ENCODE measurements around the gene RPRML. TPM values are rescaled to one million over a fixed set of nuclear protein-coding genes. Genes with fewer than 3 reads are reported as not detected.

Gene RPRML
- total and polyA plus RNA-seq, 4 donors = 0.06 TPM; not detected in 3

DNA sequence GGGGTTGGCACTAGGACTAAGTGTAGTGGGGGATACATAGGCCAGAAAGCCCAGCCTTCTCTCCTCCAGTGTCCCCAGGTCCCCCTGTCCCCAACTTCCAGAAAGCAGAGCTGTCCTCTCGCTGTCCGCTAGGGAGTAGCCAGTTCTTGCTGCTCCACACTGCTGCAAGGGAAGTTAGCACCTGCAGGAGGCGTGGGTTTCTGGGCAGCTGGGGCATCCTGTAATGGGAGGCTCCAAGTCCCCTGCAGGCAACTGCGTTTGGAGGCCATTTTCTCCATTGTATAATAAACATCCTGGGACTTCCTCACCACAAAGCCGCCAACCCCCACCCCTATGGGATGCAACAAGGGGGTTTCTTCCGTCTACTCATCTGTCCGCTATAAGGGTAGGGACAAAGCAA, 1.7 kb downstream of the RPRML start:
- Histone ChIP-seq H3K9ac (ENCODE audit: low read depth in 1 of 2, low read length in 2 of 2) (no peak overlapping the region), H3K27ac (ENCODE audit: low read depth in 1 of 2, low read length in 2 of 2) (no peak overlapping the region), H3K4me1 (ENCODE audit: control insufficient read depth in 4 of 4, insufficient read depth in 4 of 4, low read length in 3 of 4) (peaks cover 11 to 19% (median 16%) of the 10 kb centered on the region in 4 donors), H3K36me3 (ENCODE audit: control insufficient read depth in 4 of 4, insufficient read depth in 3 of 4, low read depth in 1 of 4, low read length in 3 of 4) (no peaks in the 10 kb centered on the region), H3K27me3 (ENCODE audit: control insufficient read depth in 4 of 4, insufficient read depth in 4 of 4, low read length in 3 of 4) (no peaks in the 10 kb centered on the region), H3K4me3 (ENCODE audit: low read depth in 1 of 3, low read length in 3 of 3) (no peak overlapping the region), H3K9me3 (ENCODE audit: control insufficient read depth in 4 of 4, low read length in 3 of 4) (no peaks in the 10 kb centered on the region)
- WGBS = 62% methylated on average over 7 of the region's 7 CpGs
- TF ChIP-seq FOXA1 (IDR thresholded peaks at IDR 0.05) (no peak), RAD21 (IDR thresholded peaks at IDR 0.05) (peak in 1 of 2 donors; percentile 63)
- TF ChIP-seq, protein P1, sequence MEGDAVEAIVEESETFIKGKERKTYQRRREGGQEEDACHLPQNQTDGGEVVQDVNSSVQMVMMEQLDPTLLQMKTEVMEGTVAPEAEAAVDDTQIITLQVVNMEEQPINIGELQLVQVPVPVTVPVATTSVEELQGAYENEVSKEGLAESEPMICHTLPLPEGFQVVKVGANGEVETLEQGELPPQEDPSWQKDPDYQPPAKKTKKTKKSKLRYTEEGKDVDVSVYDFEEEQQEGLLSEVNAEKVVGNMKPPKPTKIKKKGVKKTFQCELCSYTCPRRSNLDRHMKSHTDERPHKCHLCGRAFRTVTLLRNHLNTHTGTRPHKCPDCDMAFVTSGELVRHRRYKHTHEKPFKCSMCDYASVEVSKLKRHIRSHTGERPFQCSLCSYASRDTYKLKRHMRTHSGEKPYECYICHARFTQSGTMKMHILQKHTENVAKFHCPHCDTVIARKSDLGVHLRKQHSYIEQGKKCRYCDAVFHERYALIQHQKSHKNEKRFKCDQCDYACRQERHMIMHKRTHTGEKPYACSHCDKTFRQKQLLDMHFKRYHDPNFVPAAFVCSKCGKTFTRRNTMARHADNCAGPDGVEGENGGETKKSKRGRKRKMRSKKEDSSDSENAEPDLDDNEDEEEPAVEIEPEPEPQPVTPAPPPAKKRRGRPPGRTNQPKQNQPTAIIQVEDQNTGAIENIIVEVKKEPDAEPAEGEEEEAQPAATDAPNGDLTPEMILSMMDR (IDR thresholded peaks at IDR 0.05; ENCODE audit: low read depth, low read length, missing input control) = peak; percentile 15
- DNase-seq (ENCODE audit: low spot score) = no peak

DNA sequence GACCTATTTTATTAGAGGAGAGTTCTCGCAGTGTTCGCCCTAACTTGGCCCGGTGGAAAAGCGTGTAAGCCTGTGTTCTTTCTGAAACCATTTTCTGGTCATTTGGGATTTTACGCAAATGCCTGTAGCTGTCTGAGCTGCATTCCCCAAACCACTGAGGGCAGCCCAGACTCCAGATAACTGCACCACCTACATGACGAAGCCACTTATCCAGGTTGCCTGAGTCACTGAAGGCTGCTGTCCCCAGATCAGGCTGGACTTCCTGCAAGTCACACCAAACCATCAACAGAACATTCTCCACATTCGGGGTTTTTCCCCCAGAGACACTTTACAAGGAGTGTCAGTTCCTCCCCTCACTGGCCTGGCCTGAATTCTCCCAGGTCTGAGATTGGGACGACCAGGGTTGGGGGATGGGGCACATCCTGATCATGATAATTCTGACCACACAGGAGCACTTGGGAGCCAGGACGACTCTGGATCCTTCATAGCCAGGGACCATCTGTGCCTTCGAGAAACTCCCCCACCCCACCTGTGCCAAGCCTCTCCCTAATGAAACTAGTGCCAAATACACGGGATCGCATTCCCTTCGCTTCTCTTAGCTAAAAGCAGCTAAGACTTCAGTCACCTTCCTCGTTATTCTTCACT, 2.3 kb downstream of the RPRML start:
- Histone ChIP-seq H3K9me3 (ENCODE audit: control insufficient read depth in 4 of 4, low read length in 3 of 4) (no peaks in the 10 kb centered on the region), H3K4me3 (ENCODE audit: low read depth in 1 of 3, low read length in 3 of 3) (no peak overlapping the region), H3K36me3 (ENCODE audit: control insufficient read depth in 4 of 4, insufficient read depth in 3 of 4, low read depth in 1 of 4, low read length in 3 of 4) (no peaks in the 10 kb centered on the region), H3K27ac (ENCODE audit: low read depth in 1 of 2, low read length in 2 of 2) (no peak overlapping the region), H3K9ac (ENCODE audit: low read depth in 1 of 2, low read length in 2 of 2) (no peak overlapping the region), H3K4me1 (ENCODE audit: control insufficient read depth in 4 of 4, insufficient read depth in 4 of 4, low read length in 3 of 4) (peaks cover 14 to 22% (median 17%) of the 10 kb centered on the region in 4 donors), H3K27me3 (ENCODE audit: control insufficient read depth in 4 of 4, insufficient read depth in 4 of 4, low read length in 3 of 4) (no peaks in the 10 kb centered on the region)
- no peak for TF ChIP-seq HNF4A (conservative IDR thresholded peaks at IDR 0.05)
- no peak for TF ChIP-seq YY1 (IDR thresholded peaks at IDR 0.05)
- TF ChIP-seq, protein P2, sequence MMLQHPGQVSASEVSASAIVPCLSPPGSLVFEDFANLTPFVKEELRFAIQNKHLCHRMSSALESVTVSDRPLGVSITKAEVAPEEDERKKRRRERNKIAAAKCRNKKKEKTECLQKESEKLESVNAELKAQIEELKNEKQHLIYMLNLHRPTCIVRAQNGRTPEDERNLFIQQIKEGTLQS (IDR thresholded peaks at IDR 0.05) = no peak
- TF ChIP-seq, protein P3, sequence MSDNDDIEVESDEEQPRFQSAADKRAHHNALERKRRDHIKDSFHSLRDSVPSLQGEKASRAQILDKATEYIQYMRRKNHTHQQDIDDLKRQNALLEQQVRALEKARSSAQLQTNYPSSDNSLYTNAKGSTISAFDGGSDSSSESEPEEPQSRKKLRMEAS (IDR thresholded peaks at IDR 0.05) = no peak
- no peak for TF ChIP-seq EGR1 (IDR thresholded peaks at IDR 0.05; ENCODE audit: low read depth in 2 of 2)
- TF ChIP-seq FOXA2 (IDR thresholded peaks at IDR 0.05) = no peak
- no peak for TF ChIP-seq GABPA (IDR thresholded peaks at IDR 0.05 in 1 of 2, conservative IDR thresholded peaks at IDR 0.05 in 1 of 2)
- no peak for TF ChIP-seq RAD21 (IDR thresholded peaks at IDR 0.05)
- TF ChIP-seq TAF1 (conservative IDR thresholded peaks at IDR 0.05) = no peak
- TF ChIP-seq SP1 (IDR thresholded peaks at IDR 0.05) = no peak
- TF ChIP-seq, protein P1 (IDR thresholded peaks at IDR 0.05; ENCODE audit: low read depth, low read length, missing input control) = no peak
- TF ChIP-seq, protein P4, sequence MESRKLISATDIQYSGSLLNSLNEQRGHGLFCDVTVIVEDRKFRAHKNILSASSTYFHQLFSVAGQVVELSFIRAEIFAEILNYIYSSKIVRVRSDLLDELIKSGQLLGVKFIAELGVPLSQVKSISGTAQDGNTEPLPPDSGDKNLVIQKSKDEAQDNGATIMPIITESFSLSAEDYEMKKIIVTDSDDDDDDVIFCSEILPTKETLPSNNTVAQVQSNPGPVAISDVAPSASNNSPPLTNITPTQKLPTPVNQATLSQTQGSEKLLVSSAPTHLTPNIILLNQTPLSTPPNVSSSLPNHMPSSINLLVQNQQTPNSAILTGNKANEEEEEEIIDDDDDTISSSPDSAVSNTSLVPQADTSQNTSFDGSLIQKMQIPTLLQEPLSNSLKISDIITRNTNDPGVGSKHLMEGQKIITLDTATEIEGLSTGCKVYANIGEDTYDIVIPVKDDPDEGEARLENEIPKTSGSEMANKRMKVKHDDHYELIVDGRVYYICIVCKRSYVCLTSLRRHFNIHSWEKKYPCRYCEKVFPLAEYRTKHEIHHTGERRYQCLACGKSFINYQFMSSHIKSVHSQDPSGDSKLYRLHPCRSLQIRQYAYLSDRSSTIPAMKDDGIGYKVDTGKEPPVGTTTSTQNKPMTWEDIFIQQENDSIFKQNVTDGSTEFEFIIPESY (IDR thresholded peaks at IDR 0.05) = no peak
- no peak for TF ChIP-seq NR2F2 (IDR thresholded peaks at IDR 0.05)
- TF ChIP-seq, protein P5, sequence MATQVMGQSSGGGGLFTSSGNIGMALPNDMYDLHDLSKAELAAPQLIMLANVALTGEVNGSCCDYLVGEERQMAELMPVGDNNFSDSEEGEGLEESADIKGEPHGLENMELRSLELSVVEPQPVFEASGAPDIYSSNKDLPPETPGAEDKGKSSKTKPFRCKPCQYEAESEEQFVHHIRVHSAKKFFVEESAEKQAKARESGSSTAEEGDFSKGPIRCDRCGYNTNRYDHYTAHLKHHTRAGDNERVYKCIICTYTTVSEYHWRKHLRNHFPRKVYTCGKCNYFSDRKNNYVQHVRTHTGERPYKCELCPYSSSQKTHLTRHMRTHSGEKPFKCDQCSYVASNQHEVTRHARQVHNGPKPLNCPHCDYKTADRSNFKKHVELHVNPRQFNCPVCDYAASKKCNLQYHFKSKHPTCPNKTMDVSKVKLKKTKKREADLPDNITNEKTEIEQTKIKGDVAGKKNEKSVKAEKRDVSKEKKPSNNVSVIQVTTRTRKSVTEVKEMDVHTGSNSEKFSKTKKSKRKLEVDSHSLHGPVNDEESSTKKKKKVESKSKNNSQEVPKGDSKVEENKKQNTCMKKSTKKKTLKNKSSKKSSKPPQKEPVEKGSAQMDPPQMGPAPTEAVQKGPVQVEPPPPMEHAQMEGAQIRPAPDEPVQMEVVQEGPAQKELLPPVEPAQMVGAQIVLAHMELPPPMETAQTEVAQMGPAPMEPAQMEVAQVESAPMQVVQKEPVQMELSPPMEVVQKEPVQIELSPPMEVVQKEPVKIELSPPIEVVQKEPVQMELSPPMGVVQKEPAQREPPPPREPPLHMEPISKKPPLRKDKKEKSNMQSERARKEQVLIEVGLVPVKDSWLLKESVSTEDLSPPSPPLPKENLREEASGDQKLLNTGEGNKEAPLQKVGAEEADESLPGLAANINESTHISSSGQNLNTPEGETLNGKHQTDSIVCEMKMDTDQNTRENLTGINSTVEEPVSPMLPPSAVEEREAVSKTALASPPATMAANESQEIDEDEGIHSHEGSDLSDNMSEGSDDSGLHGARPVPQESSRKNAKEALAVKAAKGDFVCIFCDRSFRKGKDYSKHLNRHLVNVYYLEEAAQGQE (IDR thresholded peaks at IDR 0.05) = no peak
- TF ChIP-seq FOXA1 (IDR thresholded peaks at IDR 0.05) = no peak
- TF ChIP-seq HNF4G (IDR thresholded peaks at IDR 0.05) = no peak
- TF ChIP-seq JUND (IDR thresholded peaks at IDR 0.05) = no peak
- WGBS = 79% methylated on average over 14 of the region's 14 CpGs
- DNase-seq (ENCODE audit: low spot score) = no peak

Measured in liver (tissue), 9 donors.